MCF 10A (cell line): ENCODE measurements around the gene SIGLEC9. TPM values are rescaled to one million over a fixed set of nuclear protein-coding genes. Genes with fewer than 3 reads are reported as not detected.
A peak's percentile ranks its signal among the peaks of the same experiment; 100 is the strongest.

Source experiments
- BruUV-seq: library from RNA; stranded (reverse); fragments of 400-500 nt; replicated peaks from 2 replicates; lab custom pipeline; 2021; lab: Mats Ljungman, UMichigan
- CTCF ChIA-PET: fragments of 300-600 bp; sonication (Branson Sonifier 250); formaldehyde crosslinking; extraction: SDS; loops from one replicate; lab custom pipeline; 2021; ENCODE audit warnings: antibody characterized with exemption, inconsistent platforms; lab: Yijun Ruan, JAX
- POLR2A ChIA-PET: fragments of 300-600, 350-650 bp; sonication (Branson Sonifier 250); formaldehyde crosslinking; extraction: SDS; loops from one replicate; lab custom pipeline; 2020; ENCODE audit warnings: antibody characterized with exemption, inconsistent platforms; lab: Yijun Ruan, JAX
- DNase-seq: peaks from one replicate; pipeline ENCODE4 v3.0.0-alpha.2; 2018; ENCODE audit not compliant: unreplicated experiment
- H3K27ac Mint-ChIP-seq: one replicate; pipeline ENCODE4 v1.8.0; 2022; ENCODE audit warnings: mild to moderate bottlenecking, low read depth, mixed read lengths; ENCODE audit not compliant: unreplicated experiment
- H3K27me3 Mint-ChIP-seq: one replicate; pipeline ENCODE4 v1.8.0; 2022; ENCODE audit warnings: mixed read lengths; ENCODE audit not compliant: insufficient read depth, unreplicated experiment
- H3K36me3 Mint-ChIP-seq: one replicate; pipeline ENCODE4 v1.8.0; 2022; ENCODE audit warnings: mild to moderate bottlenecking, moderate library complexity, mixed read lengths; ENCODE audit not compliant: insufficient read depth, unreplicated experiment
- H3K4me1 Mint-ChIP-seq: one replicate; pipeline ENCODE4 v1.8.0; 2022; ENCODE audit warnings: mixed read lengths; ENCODE audit not compliant: insufficient read depth, unreplicated experiment
- H3K4me3 Mint-ChIP-seq: one replicate; pipeline ENCODE4 v1.8.0; 2022; ENCODE audit warnings: mild to moderate bottlenecking, moderate library complexity, mixed read lengths; ENCODE audit not compliant: unreplicated experiment
- H3K9me3 Mint-ChIP-seq: one replicate; pipeline ENCODE4 v1.8.0; 2022; ENCODE audit warnings: mixed read lengths; ENCODE audit not compliant: unreplicated experiment
- CTCF ChIP-seq: fragments of 200-600 bp; IDR thresholded peaks from one replicate; pipeline ENCODE4 v1.8.0; 2022; ENCODE audit warnings: antibody characterized with exemption, mild to moderate bottlenecking; ENCODE audit not compliant: unreplicated experiment
- intact Hi-C: fragments of 100-400 bp; cut with micrococcal nuclease; formaldehyde crosslinking; loops from 2 replicates; pipeline ENCODE4 v1.14.1; 2022
- total RNA-seq: library from RNA; stranded (reverse); gene quantifications from 2 replicates; pipeline ENCODE4 v1.2.3, GENCODE V29; 2022

Gene SIGLEC9
- total RNA-seq, 1 experiment from 2014 or later: not detected

- Mint-ChIP-seq H3K27ac (no peak overlapping the region), H3K9me3 (no peaks in the 10 kb centered on the region), H3K27me3 (no peaks in the 10 kb centered on the region), H3K4me3 (no peak overlapping the region), H3K4me1 (peaks cover 21% of the 10 kb centered on the region), H3K36me3 (peaks cover 46% of the 10 kb centered on the region)
- ChIA-PET POLR2A (no interaction called here), CTCF (interaction anchor here (0.5 to 0.6 kb wide), 2 partner anchors 11 to 1137 kb away, joined by 3 read pairs; no protein-coding TSS in a partner anchor)
- no TSS peak for BruUV-seq
- intact Hi-C loops: loop anchor here (10.0 kb wide), 1 partner anchor 294 kb away; no protein-coding TSS in a partner anchor
- no peak for TF ChIP-seq CTCF
- DNase-seq: no peak
Measured at GRCh38 chr19:51098365-51099046, 26.2 kb upstream of the SIGLEC9 start.

- TF ChIP-seq CTCF: no peak
- no TSS peak for BruUV-seq
- CTCF ChIA-PET: interaction anchor here (0.6 to 1.1 kb wide), 2 partner anchors 37 to 79 kb away, joined by 4 to 5 read pairs; no protein-coding TSS in a partner anchor
- POLR2A ChIA-PET: no interaction called here
- Mint-ChIP-seq H3K4me3 (no peak overlapping the region), H3K27me3 (no peaks in the 10 kb centered on the region), H3K4me1 (peaks cover 21% of the 10 kb centered on the region), H3K9me3 (no peaks in the 10 kb centered on the region), H3K36me3 (peaks cover 49% of the 10 kb centered on the region), H3K27ac (no peak overlapping the region)
- intact Hi-C loops: loop anchor here (10.0 kb wide), 1 partner anchor 294 kb away; no protein-coding TSS in a partner anchor
- DNase-seq: no peak
Measured at GRCh38 chr19:51099047-51099382, 25.7 kb upstream of the SIGLEC9 start.

- peak overlapping the region; percentile 32 for H3K27ac Mint-ChIP-seq
- CTCF ChIA-PET: interaction anchor here (0.5 to 2.1 kb wide), 7 partner anchors 30 to 178 kb away, joined by 3 to 5 read pairs (median 3); no protein-coding TSS in a partner anchor
- no peak for TF ChIP-seq CTCF
Measured at GRCh38 chr19:51100601-51101000, 24.1 kb upstream of the SIGLEC9 start.

GRCh38 chr19:51101171-51101865 lies 23.4 kb upstream of the SIGLEC9 start:
- Mint-ChIP-seq H3K9me3 (no peaks in the 10 kb centered on the region), H3K4me3 (no peak overlapping the region), H3K27me3 (no peaks in the 10 kb centered on the region), H3K36me3 (peaks cover 44% of the 10 kb centered on the region), H3K4me1 (peaks cover 33% of the 10 kb centered on the region), H3K27ac (peak overlapping the region; percentile 32)
- POLR2A ChIA-PET: no interaction called here
- no peak for DNase-seq
- CTCF ChIA-PET: interaction anchor here (0.6 to 2.1 kb wide), 4 partner anchors 53 to 179 kb away, joined by 3 to 5 read pairs (median 3); no protein-coding TSS in a partner anchor
- intact Hi-C loops: loop anchor here (10.0 kb wide), 1 partner anchor 693 kb away; the partner anchor contains the start of gene FPR3
- no TSS peak for BruUV-seq
- TF ChIP-seq CTCF: no peak

More at GRCh38 chr19:51100601-51101000, 24.1 kb upstream of the SIGLEC9 start:
- H3K36me3 Mint-ChIP-seq: peaks cover 44% of the 10 kb centered on the region
- intact Hi-C loops: loop anchor here (10.0 kb wide), 1 partner anchor 694 kb away; the partner anchor contains the start of gene FPR3
- H3K4me1 Mint-ChIP-seq: peaks cover 26% of the 10 kb centered on the region
- no peaks in the 10 kb centered on the region for H3K9me3 Mint-ChIP-seq
- DNase-seq: no peak
- H3K4me3 Mint-ChIP-seq: no peak overlapping the region
- POLR2A ChIA-PET: no interaction called here
- no TSS peak for BruUV-seq
- H3K27me3 Mint-ChIP-seq: no peaks in the 10 kb centered on the region
